Ovary (tissue), 3 donors: ENCODE results near the gene SLC35F4.

ENCODE experiments used
- CTCF ChIP-seq, 3 donors: fragments of 450-650 bp in 2 of 3; fragments of 200-600 bp in 1 of 3; IDR thresholded peaks; one replicate each; pipeline versions ENCODE4 v1.5.1 to v1.8.0; 2016 to 2022; ENCODE audit warnings: antibody characterized with exemption in 3 of 3, mild to moderate bottlenecking in 1 of 3
- POLR2A ChIP-seq: fragments of 450-650 bp; IDR thresholded peaks from one replicate; pipeline ENCODE4 v1.6.1; 2017; ENCODE audit warnings: antibody characterized with exemption, mild to moderate bottlenecking, moderate library complexity
- donor health status: DM: no; HTN: no; CAD: no.

GRCh38 chr14:57583396-57583795, 282.5 kb downstream of the SLC35F4 start:
- no peak for TF ChIP-seq CTCF (IDR thresholded peaks at IDR 0.05)
- TF ChIP-seq POLR2A: no peak
